HG02852 (cell line): Measurements from ENCODE around the gene TBX21.

Experiments
- ATAC-seq: cut with Tn5 transposase; IDR thresholded peaks from one replicate; pipeline ENCODE4 v1.9.1; 2021; ENCODE audit warnings: mild to moderate bottlenecking, moderate library complexity; ENCODE audit not compliant: unreplicated experiment

The TBX21 gene

DNA sequence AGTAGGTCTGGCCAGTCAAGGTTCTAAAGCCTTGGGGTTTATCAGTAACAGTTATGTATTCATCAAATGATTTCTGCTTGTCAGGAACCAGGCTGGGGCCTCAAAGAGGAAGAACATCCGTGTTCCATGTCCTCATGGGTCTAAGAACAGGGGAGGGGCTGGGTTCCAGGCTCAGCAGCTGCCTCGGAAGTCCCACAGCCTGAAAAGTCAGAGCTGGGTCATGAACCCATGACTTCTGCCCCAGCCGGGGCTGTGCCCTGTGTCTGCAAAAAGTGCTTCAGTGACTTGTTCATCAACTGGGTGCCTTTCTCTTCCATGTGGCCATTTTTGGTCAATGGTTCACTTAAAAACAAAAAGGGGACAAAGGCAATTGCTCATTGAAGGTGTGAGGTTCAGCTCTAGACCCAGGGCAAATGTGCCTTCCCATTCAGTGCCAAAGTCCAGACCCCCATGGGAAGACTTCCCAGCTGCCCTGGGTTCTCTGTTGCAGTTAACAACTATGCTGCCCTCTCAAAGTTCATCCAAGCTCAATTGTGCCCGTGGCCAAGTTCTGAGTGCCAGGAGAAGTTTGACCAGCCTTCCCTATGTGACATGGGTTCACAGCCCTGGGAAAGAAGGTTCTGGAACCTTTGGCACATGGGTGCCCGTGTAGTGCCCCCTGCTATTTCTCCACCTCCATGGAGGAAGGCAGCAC is 20.6 kb upstream of the TBX21 start:
- ATAC-seq = no peak

DNA sequence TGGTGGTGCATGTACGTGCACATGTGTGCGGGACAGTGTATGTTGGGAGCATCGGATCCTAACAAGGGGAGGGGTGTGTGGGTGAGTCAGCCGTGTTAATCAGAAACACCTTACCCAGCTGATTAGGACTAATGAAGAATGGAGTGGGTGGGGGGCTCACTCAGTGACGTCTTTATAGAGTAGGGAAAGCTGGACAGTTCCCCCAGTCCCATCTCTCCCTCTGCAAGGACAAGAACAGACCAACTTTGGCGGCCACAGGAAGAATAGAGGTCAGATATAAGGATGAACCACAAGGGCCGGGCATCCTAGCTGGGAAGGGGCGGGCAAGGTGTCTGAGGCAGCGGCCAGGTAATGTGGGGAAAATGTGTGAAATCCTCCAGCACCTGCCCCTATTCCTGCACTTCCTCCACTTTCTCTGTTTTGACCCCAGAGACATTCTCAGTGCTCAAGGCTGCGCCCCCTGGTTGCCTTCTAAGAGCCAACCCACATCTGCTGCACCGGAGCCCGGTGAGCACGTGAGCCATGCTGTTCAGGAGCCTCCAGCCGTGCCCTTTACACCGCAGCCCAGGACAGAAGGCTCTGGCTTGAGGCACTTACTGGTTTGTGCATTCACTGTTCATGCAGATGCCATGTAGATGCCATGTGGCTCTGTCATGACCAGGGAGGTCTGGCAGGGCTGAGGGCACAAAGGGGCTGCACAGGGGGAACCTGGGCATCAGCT is 18.9 kb upstream of the TBX21 start:
- no peak for ATAC-seq

DNA sequence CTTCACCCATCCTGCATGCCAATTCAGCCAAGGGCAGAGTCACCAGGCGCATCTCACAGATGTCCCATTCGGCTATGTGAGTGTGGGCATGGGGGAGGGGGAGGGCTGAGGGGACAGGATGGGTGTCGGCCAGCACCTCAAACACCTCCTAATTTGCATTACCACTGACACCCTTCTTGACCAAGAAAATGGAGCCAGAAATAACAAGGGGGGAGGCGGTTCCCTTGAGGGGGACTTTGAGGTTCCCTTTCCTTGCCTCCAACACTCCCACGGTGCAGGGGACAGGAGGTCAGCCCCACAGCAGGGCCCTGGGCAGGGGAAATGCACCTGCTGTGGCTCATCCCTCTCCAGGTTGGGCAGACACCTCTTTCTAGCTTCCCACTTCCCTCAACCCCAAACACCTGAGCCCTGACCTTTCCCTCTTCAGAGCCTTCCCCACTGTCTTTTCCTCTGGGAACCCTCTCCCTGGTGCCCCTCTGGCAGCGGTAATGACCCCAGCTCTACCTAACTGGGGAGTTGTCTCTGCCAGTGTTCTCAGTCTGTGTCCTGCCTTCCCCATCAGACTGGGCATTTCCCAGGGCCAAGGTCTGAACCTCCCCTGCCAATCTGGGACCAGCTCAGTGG is 18.2 kb upstream of the TBX21 start:
- ATAC-seq = no peak

DNA sequence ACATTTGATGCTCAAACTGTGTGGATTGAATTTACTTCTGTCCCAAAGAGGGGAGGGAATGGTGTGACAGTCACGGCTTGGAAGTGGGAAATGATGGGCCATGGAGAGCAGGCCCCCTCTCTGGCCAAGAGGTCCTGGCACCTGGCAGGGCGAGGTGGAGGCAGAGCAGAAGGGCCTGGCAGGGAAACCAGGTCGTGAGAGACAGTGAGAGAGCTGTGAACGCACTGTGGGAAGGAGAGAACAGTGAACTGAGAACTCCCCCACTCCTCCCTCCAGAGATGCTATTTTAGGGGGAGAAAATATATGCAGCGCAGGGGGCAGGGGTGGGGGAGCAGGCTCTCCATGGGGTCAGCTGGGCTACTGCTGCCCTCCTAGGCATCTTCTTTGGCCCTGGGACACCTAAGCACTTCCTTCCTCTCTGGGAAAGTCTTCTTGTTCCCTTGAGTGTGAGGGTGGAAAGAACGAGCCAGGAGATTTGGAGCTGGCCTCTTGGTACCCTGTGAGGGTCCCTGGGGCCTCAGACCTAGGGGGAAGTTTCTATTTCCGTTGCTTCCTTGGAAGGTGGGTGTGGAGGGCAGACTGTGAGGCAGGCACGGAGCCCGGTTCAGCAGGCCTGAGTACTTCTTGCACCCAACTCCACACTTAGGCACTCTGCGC is 17.2 kb upstream of the TBX21 start:
- ATAC-seq = no peak

DNA sequence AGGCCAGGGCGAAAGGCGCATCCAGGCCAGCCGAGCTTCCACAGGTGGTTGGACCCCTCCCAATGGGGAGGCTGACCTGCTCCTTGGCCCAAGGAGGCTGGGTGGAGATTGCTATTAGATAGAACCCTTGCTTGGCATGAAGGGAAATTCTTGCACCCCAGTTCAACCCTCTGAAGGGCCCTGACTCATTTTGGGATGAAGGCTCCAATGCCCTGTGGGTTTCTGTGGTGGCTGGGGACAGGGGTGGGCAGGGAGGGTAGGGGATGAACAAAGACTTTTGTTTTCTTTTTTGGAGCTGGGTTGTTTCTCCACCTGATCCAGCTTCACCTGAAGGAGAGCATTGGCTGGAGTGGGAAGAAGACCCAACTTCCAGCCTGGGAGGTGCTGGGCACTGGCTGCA is 16.7 kb upstream of the TBX21 start:
- no peak for ATAC-seq

DNA sequence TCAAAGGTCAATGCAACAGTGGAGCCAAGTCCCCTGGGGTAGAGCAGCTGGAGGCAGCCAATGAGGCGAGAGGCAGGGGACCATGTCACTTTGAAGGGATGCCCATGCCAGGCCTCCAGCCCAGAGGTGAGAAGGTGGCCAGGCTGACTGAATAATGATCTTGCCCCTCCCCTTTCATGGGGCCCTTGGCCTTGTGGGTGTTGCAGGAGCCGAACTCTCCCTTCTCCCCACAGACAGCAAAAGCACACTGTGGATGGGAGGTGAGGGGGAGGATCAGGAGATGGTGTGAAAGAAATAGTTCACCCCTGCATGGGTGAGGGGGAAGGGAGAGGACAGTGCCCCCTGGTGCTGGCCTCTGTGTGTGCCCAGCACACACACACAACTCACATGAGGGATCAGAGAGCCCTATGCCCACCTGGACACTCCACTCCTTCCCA is 15.8 kb upstream of the TBX21 start:
- ATAC-seq = no peak

DNA sequence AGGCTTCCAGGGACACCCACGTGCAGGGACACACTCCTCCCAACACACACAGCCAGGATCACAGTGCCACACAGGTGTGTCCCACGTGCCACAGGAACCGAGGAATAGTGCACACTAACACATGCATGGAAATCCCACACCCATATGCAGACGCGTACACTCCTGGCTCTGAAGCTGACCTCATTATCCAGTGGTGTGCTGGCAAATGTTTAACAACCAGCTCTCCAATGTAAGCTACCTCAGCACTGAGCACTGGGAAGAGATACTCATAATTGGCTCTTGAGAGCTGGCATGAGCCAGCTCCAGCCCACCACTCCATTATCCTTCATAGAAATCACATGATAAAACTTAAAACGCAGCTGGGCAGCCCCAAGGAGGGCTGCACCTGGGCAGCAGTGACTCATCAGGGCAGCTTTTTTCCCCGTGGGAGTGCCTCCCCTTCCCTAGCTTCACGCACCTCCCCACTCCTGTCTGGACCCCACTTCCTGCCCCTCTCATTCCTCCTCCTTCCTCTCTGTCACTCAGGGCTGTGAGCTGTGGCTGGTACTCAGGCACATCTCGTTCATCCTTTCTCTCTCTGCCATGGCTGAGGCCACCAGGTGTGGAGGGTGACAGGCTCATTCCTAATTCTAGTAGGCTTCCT is 14.9 kb upstream of the TBX21 start:
- ATAC-seq = no peak

DNA sequence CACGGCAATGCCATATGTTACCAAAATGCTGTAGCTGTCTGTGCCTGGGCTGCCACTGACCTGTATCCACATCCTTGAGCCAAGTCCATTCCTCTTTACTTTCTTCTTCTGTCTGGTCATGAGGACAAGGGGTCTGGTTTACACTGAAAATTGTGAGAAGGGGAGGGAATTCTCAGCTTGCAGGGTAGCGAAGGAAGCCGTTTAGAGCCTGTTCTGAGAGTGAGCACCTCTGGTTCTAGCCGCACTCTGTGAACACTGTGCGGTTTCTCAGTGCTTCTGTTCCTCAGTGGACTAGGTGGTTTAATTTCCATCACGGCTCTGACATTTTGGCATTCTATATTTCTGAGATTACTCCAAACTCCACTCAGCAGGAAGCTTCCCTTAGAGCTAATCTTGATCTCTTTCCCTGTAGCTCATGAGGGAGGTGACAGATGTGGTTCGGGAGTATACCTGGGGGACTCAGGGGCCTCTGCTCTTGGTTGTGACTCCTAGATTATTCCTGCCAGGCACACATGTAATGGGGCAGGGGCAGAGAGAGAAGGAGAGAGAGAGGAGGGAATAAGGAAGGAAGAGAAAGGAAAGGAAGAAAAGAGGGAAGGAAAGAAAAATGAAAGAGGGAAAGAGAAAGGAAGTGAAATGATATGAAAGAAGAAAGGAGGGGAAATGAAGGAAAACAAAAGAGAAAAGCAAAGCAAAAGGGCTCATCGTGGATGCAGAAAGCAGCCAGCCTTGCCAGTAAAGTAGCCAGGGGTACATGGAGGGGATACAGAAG is 14.2 kb upstream of the TBX21 start:
- no peak for ATAC-seq

DNA sequence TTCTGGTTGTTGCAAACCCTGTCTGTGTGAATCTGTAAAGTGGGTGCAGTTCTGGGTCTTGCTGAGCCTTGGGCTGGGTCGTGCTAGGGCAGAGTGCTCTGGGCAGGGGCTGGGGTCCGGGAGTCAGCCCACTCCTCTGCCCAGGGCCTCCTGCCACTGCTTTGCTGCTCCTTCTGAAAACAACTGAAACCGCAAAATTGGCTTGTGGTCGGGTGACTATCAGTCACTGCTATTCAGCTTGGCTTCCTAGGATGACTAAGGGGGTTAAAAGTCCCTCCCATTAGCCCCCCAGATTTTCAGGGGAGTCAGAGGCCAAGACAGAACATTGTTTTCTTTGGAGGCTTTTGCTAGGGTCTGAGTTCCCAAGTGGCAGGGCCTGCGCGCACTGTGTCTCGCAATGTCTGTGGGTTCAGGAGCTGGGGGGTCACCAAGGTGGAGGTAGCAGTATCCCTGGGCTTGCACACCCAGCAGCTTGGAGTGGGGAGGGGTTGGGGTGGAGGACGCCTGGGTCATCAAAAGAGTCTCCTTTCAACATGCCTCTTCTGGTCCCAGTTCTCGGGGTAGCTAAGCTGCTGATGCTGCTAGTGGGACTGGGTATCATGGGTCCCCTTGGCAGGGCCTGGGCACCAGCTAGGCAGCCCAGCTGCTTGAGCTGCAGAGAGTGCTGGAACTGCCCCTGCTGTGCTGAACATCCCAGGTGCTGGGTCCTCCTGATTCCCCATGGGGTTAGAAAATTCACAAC is 13.5 kb upstream of the TBX21 start:
- no peak for ATAC-seq

DNA sequence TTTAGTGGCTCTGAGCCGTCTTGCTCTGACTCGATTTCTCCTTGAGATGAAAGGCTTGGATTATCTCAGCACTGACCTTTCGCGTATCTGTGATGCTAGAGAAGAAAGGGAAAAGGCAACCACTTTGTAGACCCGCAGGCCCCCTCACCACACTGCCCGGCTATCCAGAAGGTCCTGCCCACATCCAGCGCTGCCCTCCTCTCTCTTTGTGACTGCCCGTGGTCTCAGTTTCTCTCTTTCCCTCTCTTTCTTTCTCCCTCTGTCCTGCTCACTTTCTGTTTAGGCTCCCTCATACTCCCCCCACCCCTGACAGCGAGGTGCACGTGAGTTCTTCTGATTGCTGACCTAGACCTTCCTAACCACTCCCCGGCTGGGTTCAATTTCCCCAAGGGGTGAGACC is 12.8 kb upstream of the TBX21 start:
- no peak for ATAC-seq

DNA sequence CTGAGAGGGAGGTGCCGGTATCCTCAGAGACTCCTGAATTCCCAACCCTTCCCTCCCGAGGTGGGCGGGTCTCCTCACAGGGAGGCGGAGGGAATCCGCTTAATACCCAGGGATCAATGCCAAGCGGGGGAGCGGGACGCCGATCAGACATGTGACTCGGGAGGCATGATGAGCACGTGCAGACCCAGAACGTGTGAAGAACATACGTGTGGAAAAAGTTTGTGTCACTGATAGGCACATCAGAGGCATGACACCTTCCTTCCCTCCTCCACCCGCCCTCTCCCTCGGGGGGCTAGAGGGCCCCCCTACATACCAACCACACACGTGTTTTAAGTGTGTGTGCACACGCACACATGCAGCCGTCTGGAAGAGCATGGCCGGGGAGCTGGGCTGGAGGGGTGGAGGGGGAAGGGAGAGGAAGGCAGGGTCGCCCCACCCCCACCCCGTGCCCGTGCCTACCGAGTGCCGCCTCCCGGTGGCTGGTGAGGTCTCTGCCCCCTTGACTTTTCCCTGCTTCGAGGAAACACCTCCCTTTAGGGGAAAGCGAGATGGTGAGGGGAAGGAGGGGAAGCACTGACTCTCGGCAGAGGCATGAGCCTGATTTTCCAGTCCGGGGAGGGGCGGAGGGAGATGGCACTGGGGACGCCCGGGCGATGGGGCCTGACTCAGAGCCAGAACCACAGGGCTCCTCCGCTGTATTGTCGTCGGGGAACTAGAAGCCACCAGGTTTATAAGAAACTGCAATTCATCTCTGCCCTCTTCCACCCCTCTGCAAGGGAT is 12.1 kb upstream of the TBX21 start:
- ATAC-seq = no peak

DNA sequence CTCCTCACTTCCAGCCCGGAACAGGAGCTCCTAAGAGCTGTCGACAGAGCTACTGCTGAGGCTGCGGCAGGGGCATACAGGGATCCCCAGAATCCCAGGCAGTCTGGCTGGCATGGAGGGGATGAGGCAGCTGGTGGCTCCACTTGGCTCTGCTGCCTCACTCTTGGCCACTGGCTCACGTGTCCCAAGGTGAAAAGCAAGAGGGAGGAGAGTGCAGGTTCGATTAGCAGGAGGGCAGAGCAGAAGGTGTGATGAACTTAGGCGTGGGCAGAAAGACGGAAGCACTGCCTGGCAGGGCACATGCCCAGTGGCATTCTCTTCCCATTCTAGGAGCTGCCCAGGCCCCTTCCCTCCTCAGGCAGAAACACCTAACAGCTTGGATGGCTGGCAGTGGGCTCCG is 11.3 kb upstream of the TBX21 start:
- ATAC-seq = no peak

DNA sequence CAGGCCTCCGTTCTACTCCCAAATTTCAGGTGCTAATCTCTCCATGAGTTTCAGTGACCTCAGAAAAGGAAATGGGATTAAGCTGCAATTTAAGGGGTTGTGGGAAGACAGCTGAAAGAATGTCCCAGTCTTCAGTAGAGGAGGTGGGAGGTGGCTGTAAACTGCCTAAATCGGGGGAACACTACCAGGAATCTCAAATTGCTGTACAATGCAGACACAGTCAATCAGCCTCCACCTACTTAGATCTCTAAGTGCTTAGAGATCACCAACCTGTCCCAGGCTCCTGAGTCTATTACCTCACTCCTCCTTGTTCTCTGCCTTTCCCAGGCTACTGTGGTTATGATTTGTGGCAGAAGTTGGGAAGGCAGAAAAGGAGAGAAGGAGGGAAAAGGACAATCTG is 8.3 kb upstream of the TBX21 start:
- ATAC-seq = no peak

DNA sequence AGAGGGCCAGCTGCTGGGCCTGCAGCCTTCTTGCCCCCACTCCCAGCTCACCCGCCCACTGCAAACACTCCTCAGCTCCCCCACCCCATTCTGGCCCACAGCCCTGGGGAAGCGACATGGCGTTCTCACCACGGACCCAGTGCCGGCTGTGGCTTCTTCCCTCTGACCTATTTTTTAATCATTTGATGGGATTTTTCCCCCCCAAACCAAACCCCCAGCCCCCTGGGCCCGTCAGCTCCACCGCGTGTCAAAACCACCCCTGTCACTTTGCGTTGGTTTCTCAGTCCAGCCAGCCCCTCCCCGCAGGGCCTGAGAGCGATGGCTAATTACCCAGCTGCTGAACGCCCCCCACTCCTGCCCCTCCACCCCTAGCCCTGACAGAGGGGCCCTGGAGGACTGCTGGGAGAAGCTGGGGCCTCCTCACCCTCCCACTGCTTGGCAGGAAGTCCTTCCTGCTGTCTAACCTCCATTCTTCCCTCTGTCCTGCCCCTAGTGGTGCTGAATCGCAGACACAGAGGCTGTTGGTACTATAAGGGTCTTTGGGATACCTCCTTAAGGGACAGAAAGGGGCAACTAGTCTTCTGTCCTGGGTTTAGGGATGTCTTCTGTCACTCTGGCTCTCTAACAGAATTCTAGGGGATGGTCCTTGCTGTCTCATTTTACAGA is 7.5 kb upstream of the TBX21 start:
- no peak for ATAC-seq

DNA sequence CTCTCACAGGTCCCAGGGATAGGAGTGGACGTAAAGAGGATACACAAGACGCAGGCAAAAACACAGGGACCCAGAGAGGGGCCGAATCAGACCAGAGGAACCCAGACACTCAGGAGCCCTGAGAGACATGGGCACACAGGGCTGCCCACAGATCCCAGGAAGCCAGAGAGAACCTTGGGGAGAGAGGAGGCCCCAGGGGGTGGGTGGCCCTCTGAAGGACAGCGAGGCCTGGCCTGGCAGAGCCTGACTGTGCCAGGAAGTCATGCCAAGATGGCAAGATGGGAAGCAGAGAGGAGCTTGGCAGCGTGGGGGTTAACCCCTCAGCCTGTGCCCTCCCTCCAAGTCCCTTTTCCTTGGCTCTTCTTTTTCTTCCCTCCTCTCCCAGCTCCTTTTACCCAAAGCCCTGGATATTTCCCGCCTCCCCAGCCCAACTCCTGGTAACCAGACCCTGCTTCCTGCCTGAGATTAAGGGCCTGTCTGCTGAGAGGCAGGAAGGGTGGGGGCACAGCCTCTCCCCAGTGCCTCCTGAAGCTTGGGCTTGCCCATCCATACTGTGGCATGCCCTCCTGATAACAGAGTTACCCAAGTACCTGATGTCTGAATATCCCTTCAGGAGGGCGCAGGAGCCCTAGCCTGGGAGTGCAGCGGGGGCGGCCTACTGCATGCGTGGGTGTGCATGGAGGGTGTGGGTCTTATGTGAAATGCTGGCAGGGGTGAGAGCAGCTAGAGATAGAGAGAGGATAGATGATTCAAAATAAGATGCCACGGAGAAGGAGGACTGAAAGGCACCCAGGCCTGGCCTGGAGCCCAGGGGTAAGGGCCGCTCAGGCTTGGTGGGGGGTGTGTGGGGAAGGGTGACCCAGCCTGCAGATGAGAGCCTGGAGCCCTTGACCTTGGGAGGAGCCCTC is 6.0 kb upstream of the TBX21 start:
- ATAC-seq = no peak

DNA sequence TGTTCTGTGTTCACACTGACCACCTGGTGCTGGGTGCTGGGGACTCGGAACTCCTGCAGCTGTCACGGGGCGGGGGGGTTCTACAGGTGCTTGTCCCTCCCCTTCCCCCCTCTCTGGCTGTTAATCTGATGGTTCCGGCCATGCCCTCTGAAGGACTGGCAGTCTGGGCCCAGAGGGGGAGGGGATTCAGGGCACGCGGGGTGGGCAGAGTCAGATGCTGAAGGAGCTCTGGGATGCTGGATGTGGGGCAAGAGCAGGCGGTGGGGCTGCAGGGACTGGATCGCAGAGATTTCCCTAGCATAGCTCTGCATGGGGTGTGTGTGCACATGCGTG is 5.4 kb upstream of the TBX21 start:
- no peak for ATAC-seq

DNA sequence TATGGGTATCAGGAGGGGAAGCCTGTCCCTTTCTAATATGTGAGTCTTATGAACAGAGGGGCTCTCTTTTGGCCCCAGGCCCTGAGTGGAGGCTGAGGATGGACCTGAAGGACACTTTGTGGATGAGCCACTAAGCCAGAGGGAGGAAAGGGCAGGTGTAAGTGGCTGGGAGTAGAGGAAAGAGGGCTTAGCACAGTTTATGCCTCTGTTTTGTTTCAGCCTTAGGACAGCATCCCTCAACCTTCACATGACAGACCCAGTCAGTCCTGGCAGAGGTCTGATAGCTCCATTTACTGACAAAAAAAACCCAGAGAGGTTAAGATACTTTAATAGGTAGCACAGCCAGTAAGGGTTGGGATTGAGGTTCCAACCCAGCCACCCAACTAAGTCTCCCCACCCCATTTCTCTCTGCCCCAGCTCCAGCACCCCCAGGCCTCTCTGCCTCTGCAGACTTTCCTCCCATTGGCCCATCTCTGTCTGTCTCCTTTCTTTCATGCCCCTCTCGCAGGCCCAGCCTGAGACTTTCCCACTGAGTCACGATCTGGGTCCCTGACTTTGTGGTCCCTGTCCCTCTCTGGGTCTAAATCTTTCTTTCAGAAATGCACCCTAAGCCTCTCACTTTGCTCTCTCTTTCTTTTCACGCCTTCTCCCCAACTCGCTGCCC is 4.7 kb upstream of the TBX21 start:
- ATAC-seq = no peak
